Common myeloid progenitor, CD34-positive (primary cell): ENCODE results near the gene ADGRD2.

Source experiments
- CTCF ChIA-PET: fragments of 350-600 bp; sonication (Branson Sonifier 250); formaldehyde crosslinking; loops from one replicate; lab custom pipeline; 2021; ENCODE audit warnings: antibody characterized with exemption; lab: Charles Lee
- POLR2A ChIA-PET: fragments of 350-600 bp; sonication (Branson Sonifier 250); formaldehyde crosslinking; loops from one replicate; lab custom pipeline; 2021; ENCODE audit warnings: antibody characterized with exemption; lab: Charles Lee
- DNase-seq, 3 donors: peaks; one replicate each; pipeline versions ENCODE4 v3.0.0 to v3.0.0-alpha.2; 2013
- H3K27ac ChIP-seq, 2 experiments: 1 replicate in 1 of 2; 2 replicates in 1 of 2; pipeline ENCODE4 v1.7.0; 2013; ENCODE audit warnings: inconsistent platforms in 2 of 2, low read length in 2 of 2, mild to moderate bottlenecking in 2 of 2, low read depth in 1 of 2, moderate library complexity in 1 of 2; ENCODE audit not compliant: severe bottlenecking in 2 of 2, insufficient read depth in 1 of 2, poor library complexity in 1 of 2
- H3K27me3 ChIP-seq, 5 experiments: replicated peaks in 2 of 5; 1 replicate in 3 of 5; 2 replicates in 2 of 5; pipeline versions ENCODE4 v1.6.1 to v1.7.0; 2013; ENCODE audit warnings: low read length in 4 of 5, mild to moderate bottlenecking in 2 of 5, moderate library complexity in 2 of 5, inconsistent platforms in 1 of 5; ENCODE audit not compliant: insufficient read depth in 5 of 5, control insufficient read depth in 4 of 5
- H3K36me3 ChIP-seq, 4 experiments: 1 replicate in 2 of 4; 2 replicates in 2 of 4; pipeline versions ENCODE4 v1.6.1 to v1.7.0; 2013; ENCODE audit warnings: low read length in 3 of 4, control low read depth in 1 of 4, mild to moderate bottlenecking in 1 of 4; ENCODE audit not compliant: control insufficient read depth in 4 of 4, insufficient read depth in 4 of 4
- H3K4me1 ChIP-seq, 4 experiments: 1 replicate in 3 of 4; 2 replicates in 1 of 4; pipeline versions ENCODE4 v1.6.1 to v1.7.1; 2013; ENCODE audit warnings: low read length in 3 of 4, mild to moderate bottlenecking in 3 of 4, control low read depth in 1 of 4, inconsistent platforms in 1 of 4, moderate library complexity in 1 of 4; ENCODE audit not compliant: control insufficient read depth in 4 of 4, insufficient read depth in 4 of 4; ENCODE audit errors: control extremely low read depth in 1 of 4
- H3K4me3 ChIP-seq, 7 experiments: 1 replicate in 4 of 7; 2 replicates in 3 of 7; pipeline versions ENCODE4 v1.5.1 to v1.7.0; 2013; ENCODE audit warnings: mild to moderate bottlenecking in 7 of 7, low read length in 6 of 7, moderate library complexity in 6 of 7, inconsistent platforms in 2 of 7, low read depth in 2 of 7, control low read depth in 1 of 7; ENCODE audit not compliant: insufficient read depth in 4 of 7, control insufficient read depth in 1 of 7; ENCODE audit errors: extremely low read depth in 1 of 7
- H3K9me3 ChIP-seq, 5 experiments: 1 replicate in 4 of 5; 2 replicates in 1 of 5; pipeline versions ENCODE4 v1.6.1 to v1.7.1; 2013; ENCODE audit warnings: low read length in 4 of 5, mild to moderate bottlenecking in 2 of 5, inconsistent platforms in 1 of 5, low read depth in 1 of 5, moderate library complexity in 1 of 5; ENCODE audit not compliant: control insufficient read depth in 4 of 5, insufficient read depth in 2 of 5; ENCODE audit errors: control extremely low read depth in 1 of 5
- WGBS: methylation state at CpG from one replicate; pipeline ENCODE4 v1.1.5; 2013; ENCODE audit not compliant: insufficient coverage; 5-methylcytosine and 5-hydroxymethylcytosine counted together

Gene ADGRD2

DNA sequence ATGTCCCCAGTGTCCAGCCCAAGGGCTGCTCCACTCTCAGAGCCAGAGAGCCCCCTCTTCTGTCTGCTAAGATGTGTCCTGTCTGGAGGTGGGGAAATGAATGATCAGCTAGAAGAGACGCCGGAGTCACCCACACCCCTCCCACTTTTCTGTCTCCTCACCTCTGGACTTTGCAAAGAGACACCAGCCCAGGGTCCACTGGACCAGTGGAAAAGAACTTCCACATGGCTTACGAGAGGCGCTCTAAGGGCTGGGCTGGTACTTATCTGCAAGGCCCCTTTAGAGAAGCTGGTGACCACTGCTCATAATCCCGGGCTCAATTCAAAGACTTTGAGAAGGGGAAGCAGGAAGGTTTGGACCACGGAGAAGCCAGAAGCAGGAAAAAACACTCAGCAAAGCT, 47.8 kb downstream of the ADGRD2 start:
- POLR2A ChIA-PET, result no interaction called here

DNA sequence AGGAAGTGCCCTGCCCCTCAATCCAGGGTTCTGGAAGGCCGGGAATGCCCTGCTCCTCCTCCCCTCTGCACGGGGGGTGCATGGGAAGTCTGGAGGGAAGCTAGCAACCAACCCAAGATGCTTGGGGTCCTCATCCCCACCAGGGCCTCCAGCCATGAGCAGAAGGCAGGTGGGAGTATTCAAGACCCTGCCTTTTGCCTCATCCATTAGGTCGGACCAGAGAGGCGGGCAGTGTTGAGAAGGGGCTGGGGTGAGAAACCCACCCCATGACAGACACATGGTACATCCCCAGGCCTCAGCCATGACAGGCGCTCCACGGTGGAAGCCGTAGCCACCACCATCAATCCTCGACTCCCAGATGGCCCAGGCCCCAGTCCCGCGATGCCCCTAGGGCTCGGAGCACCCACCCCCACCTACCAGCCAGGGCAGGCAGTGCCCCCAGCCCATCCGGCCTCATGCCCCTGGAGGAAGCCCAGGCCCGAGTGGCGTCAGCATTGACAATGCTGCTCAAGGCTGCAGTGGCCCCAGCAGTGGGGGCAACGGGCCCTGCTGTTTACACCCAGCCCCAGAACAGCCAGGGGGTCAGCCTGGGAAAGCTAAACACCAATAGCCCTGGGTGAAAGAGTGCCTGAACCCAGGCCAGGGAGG, 48.4 kb downstream of the ADGRD2 start:
- 96% methylated on average over 10 of the region's 15 CpGs for WGBS
- Histone ChIP-seq H3K27me3 (peaks cover 0 to 27% (median 9%) of the 10 kb centered on the region in 5 experiments), H3K4me1 (peaks cover 0 to 41% (median 33%) of the 10 kb centered on the region in 4 experiments), H3K9me3 (no peaks in the 10 kb centered on the region), H3K36me3 (no peaks in the 10 kb centered on the region), H3K4me3 (no peak overlapping the region), H3K27ac (no peak overlapping the region)
- DNase-seq, result no peak
- ChIA-PET POLR2A (no interaction called here), CTCF (interaction anchor here (0.7 to 1.0 kb wide), 3 partner anchors 11 to 77 kb away, joined by 3 read pairs; no protein-coding TSS in a partner anchor)

More for the DNA sequence above, 47.8 kb downstream of the ADGRD2 start:
- peaks cover 0 to 35% (median 27%) of the 10 kb centered on the region in 4 experiments for H3K4me1 ChIP-seq
- no peak for DNase-seq
- peaks cover 0 to 21% (median 6%) of the 10 kb centered on the region in 5 experiments for H3K27me3 ChIP-seq
- WGBS, result 98% methylated on average over 4 of the region's 6 CpGs
- CTCF ChIA-PET, result interaction anchor here (0.7 to 1.0 kb wide), 2 partner anchors 10 to 77 kb away, joined by 3 read pairs; no protein-coding TSS in a partner anchor
- no peaks in the 10 kb centered on the region for H3K9me3 ChIP-seq
- no peak overlapping the region for H3K27ac ChIP-seq
- H3K4me3 ChIP-seq, result no peak overlapping the region
- no peaks in the 10 kb centered on the region for H3K36me3 ChIP-seq

DNA sequence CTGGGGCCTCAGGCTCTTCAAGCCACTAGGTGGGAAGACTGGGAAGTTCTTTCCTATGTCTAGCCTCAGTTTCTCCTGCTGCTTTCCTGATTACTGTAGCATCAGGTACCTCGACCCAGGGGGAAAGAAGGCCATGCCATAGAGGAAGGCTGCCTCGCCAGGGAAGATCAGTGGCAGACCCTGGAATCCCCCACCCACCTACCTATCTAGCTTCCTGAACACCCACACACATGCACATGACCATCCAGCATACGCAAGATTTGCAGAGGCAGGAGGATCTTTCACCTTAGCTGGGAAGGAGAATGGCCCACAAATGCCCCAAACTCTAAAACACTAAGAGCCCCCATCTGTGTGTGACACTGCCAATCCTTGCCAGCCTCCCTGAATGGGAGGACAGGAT, 49.0 kb downstream of the ADGRD2 start:
- no peak for DNase-seq
- no peaks in the 10 kb centered on the region for H3K9me3 ChIP-seq
- peaks cover 0 to 47% (median 38%) of the 10 kb centered on the region in 4 experiments for H3K4me1 ChIP-seq
- ChIA-PET CTCF (interaction anchor here (1.0 to 1.3 kb wide), 2 partner anchors 21 to 59 kb away, joined by 3 read pairs; no protein-coding TSS in a partner anchor), POLR2A (no interaction called here)
- no peaks in the 10 kb centered on the region for H3K36me3 ChIP-seq
- peaks cover 0 to 33% (median 14%) of the 10 kb centered on the region in 5 experiments for H3K27me3 ChIP-seq
- WGBS, result 100% methylated on average over 2 of the region's 3 CpGs
- H3K27ac ChIP-seq, result no peak overlapping the region
- no peak overlapping the region for H3K4me3 ChIP-seq

DNA sequence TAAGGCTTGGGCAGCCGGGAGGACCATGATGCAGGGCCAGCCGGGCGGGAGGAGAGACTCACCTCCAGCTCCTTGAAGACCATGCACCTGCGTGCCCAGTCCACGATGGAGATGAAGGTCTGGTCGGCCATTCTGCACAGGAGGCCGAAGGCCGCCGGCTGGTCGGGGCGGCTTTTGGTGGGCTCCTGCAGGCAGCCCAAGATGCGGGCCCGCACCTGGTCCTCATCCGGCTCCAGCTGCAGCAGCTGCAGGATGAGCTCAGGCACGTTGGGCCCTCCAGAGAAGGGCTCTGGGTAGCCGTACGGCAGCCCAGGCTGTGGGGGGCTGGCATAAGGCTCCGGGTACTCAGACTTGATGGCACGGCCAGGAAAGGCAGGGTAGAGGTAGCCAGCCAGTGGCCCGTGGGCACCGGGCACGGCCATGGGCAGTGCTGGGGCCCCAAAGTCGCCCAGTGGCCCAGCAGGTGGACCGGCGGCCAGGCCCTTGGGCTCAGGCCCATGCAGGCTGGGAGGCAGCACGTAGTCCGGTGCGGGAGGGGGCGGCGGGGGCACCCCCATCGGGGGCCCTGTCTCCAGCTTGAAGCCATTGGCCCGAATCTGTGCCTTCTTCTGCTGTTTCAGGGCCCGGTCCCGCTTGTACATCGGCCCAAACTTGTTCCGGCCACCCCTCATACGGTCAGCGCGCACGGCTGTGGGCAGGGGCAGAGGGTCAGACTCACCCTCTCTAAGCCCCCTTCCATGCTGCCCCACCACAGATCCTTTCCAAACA, 50.0 kb downstream of the ADGRD2 start:
- POLR2A ChIA-PET, result no interaction called here
- H3K27me3 ChIP-seq, result peaks cover 0 to 41% (median 14%) of the 10 kb centered on the region in 5 experiments
- H3K36me3 ChIP-seq, result no peaks in the 10 kb centered on the region
- H3K27ac ChIP-seq, result no peak overlapping the region
- peaks cover 0 to 46% (median 37%) of the 10 kb centered on the region in 4 experiments for H3K4me1 ChIP-seq
- no peak for DNase-seq
- H3K9me3 ChIP-seq, result no peaks in the 10 kb centered on the region
- CTCF ChIA-PET, result interaction anchor here (0.8 to 1.3 kb wide), 3 partner anchors 10 to 60 kb away, joined by 3 to 5 read pairs (median 3); no protein-coding TSS in a partner anchor
- H3K4me3 ChIP-seq, result no peak overlapping the region
- WGBS, result 96% methylated on average over 37 of the region's 40 CpGs

DNA sequence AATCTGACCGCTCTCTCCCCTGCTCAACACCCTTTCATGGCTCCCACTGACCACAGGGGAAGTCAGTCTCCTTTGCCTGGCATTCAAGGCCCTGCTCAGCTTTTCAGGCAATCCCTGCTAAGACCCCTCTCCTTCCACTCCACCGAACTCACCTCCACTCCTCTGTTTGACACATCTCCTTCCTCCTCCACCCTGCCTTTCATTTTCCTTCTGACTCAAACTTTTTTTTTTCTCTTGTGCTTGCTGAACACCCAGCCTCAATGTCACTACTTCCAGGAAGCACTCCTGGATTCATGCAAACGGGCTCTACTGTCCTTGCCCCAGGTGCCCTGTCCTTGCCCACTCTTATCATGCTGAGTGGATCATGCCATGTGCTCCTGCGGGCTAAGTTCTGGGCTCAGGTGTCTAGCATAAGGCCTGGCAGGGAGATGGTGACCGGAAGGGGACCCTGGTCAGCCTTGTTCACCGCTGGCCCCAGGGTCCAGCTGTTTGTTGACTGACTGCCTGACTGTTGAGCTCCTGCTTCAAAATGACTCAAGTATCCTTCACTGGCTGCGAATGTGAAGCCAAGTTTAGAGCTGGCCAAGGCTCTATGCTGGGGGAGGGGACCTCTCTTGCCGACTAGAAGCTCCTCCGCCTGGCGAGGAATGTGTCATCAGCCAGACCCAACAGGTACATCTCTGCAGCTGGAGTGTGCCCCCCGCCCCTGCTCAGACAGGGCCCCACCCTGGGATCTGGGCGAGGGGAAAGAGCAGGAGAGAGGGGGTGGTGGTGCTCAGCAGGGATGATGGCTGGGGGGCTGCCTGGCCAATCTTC, 50.8 kb downstream of the ADGRD2 start:
- Histone ChIP-seq H3K9me3 (no peaks in the 10 kb centered on the region), H3K27me3 (peaks cover 0 to 49% (median 14%) of the 10 kb centered on the region in 5 experiments), H3K4me1 (peaks cover 0 to 38% (median 29%) of the 10 kb centered on the region in 4 experiments), H3K4me3 (no peak overlapping the region), H3K27ac (no peak overlapping the region), H3K36me3 (no peaks in the 10 kb centered on the region)
- CTCF ChIA-PET, result interaction anchor here (1.1 to 1.3 kb wide), 2 partner anchors 11 to 20 kb away, joined by 3 to 5 read pairs; no protein-coding TSS in a partner anchor
- no peak for DNase-seq
- WGBS, result 95% methylated on average over 10 of the region's 12 CpGs
- POLR2A ChIA-PET, result no interaction called here

DNA sequence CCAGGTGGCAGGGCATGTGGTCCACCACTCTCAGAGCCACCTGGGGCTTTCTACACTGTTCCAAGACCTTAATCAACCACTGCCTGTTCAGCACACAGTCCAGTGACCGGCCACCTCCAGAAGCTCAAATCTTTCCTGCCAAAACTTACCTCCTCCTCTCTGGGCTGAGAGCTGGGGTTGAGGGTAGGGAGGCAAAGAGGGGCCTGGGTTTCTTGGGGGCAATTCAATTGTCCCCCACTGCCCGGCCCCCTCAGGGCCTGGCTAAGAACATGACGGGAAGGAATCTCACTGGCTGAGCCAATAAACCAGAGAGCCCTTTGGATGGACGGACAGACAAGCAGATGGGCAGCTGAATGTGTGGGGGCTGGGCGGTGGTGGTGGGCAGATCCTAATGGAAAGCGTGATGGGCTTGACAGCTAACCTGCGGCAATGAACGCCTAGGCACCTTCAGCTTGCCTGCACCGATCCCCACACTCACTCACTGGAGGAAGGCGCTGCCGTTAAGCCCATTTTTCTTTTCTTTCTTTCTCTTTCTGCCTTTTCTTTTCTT, 51.6 kb downstream of the ADGRD2 start:
- no peak overlapping the region for H3K4me3 ChIP-seq
- no peak overlapping the region for H3K27ac ChIP-seq
- no peak for DNase-seq
- whole genome bisulfite sequencing, result 95% methylated on average over 4 of the region's 11 CpGs
- no peaks in the 10 kb centered on the region for H3K36me3 ChIP-seq
- ChIA-PET POLR2A (interaction anchor here (0.5 kb wide), 1 partner anchor 818 kb away, joined by 3 read pairs; no protein-coding TSS in a partner anchor), CTCF (interaction anchor here (1.3 to 1.5 kb wide), 2 partner anchors 13 to 21 kb away, joined by 3 read pairs; no protein-coding TSS in a partner anchor)
- peaks cover 0 to 51% (median 14%) of the 10 kb centered on the region in 5 experiments for H3K27me3 ChIP-seq
- no peaks in the 10 kb centered on the region for H3K9me3 ChIP-seq
- H3K4me1 ChIP-seq, result peaks cover 0 to 29% (median 21%) of the 10 kb centered on the region in 4 experiments
